NCI-H1048 (cell line): ENCODE results near the gene MIEF2.
A peak's percentile ranks its signal among the peaks of the same experiment; 100 is the strongest.

Source experiments
- DNase-seq: peaks from one replicate; lab custom pipeline; 2025; lab: John Stamatoyannopoulos, UW

The MIEF2 gene

GRCh38 chr17:18235743-18236256 lies 24.7 kb upstream of the MIEF2 start:
- DNase-seq = no peak

- no peak for DNase-seq
Measured at GRCh38 chr17:18236494-18236893, 24.0 kb upstream of the MIEF2 start.

- no peak for DNase-seq
Measured at GRCh38 chr17:18237461-18237860, 23.0 kb upstream of the MIEF2 start.

- no peak for DNase-seq
Measured at GRCh38 chr17:18238299-18238698, 22.2 kb upstream of the MIEF2 start.

GRCh38 chr17:18240449-18240848 lies 20.0 kb upstream of the MIEF2 start:
- no peak for DNase-seq

GRCh38 chr17:18241229-18241871 lies 19.1 kb upstream of the MIEF2 start:
- DNase-seq = no peak

- no peak for DNase-seq
Measured at GRCh38 chr17:18245038-18245776, 15.3 kb upstream of the MIEF2 start.

GRCh38 chr17:18246109-18246725 lies 14.2 kb upstream of the MIEF2 start:
- DNase-seq = no peak

GRCh38 chr17:18246880-18247612 lies 13.4 kb upstream of the MIEF2 start:
- DNase-seq = peak; percentile 71

- DNase-seq = no peak
Measured at GRCh38 chr17:18247613-18248001, 12.9 kb upstream of the MIEF2 start.

GRCh38 chr17:18248300-18248731 lies 12.1 kb upstream of the MIEF2 start:
- no peak for DNase-seq

- DNase-seq = no peak
Measured at GRCh38 chr17:18248811-18249210, 11.7 kb upstream of the MIEF2 start.

- no peak for DNase-seq
Measured at GRCh38 chr17:18250259-18250658, 10.2 kb upstream of the MIEF2 start.

- DNase-seq = no peak
Measured at GRCh38 chr17:18250708-18251107, 9.8 kb upstream of the MIEF2 start.

- no peak for DNase-seq
Measured at GRCh38 chr17:18251204-18251603, 9.3 kb upstream of the MIEF2 start.

GRCh38 chr17:18252160-18252559 lies 8.3 kb upstream of the MIEF2 start:
- DNase-seq = no peak

GRCh38 chr17:18253187-18253884 lies 7.1 kb upstream of the MIEF2 start:
- DNase-seq = no peak

- DNase-seq = no peak
Measured at GRCh38 chr17:18253947-18254821, 6.3 kb upstream of the MIEF2 start.

GRCh38 chr17:18254888-18255649 lies 5.4 kb upstream of the MIEF2 start:
- DNase-seq = no peak

- no peak for DNase-seq
Measured at GRCh38 chr17:18256351-18256750, 4.1 kb upstream of the MIEF2 start.
